PC-9 (cell line): ENCODE results near the gene TIGD6. TPM values are rescaled to one million over a fixed set of nuclear protein-coding genes. Genes with fewer than 3 reads are reported as not detected.

Source experiments
- BruUV-seq: library from RNA; stranded (reverse); fragments of 400-500 nt; replicated peaks from 2 replicates; lab custom pipeline; 2021; lab: Mats Ljungman, UMichigan
- CTCF ChIA-PET: fragments of 300-600 bp; sonication (Branson Sonifier 250); formaldehyde crosslinking; loops from one replicate; lab custom pipeline; 2022; ENCODE audit warnings: antibody characterized with exemption; lab: Charles Lee
- POLR2A ChIA-PET: fragments of 300-600 bp; sonication (Branson Sonifier 250); formaldehyde crosslinking; loops from one replicate; lab custom pipeline; 2022; ENCODE audit warnings: antibody characterized with exemption; ENCODE audit not compliant: unreplicated experiment; lab: Charles Lee
- DNase-seq, 2 experiments: peaks; one replicate each; pipeline versions ENCODE4 v3.0.0 to v3.0.0-alpha.2; 2015 to 2022; ENCODE audit warnings: mixed read lengths in 1 of 2
- H2AFZ ChIP-seq: fragments of 200-600 bp; sonication (generic); 2 replicates; pipeline ENCODE4 v1.8.1; 2017; ENCODE audit warnings: antibody characterized with exemption
- H3F3A ChIP-seq: fragments of 200-600 bp; sonication (generic); 2 replicates; pipeline ENCODE4 v1.8.1; 2017; ENCODE audit warnings: antibody characterized with exemption, mild to moderate bottlenecking, low read depth; ENCODE audit not compliant: insufficient read depth
- H3K27ac ChIP-seq: fragments of 200-600 bp; sonication (generic); 2 replicates; pipeline ENCODE4 v1.6.1; 2016; ENCODE audit warnings: mixed run types
- H3K27me3 ChIP-seq: fragments of 200-600 bp; sonication (generic); 2 replicates; pipeline ENCODE4 v1.6.1; 2016; ENCODE audit warnings: low read depth, mixed run types; ENCODE audit not compliant: insufficient read depth
- H3K36me3 ChIP-seq: fragments of 200-600 bp; sonication (generic); 2 replicates; pipeline ENCODE4 v1.6.1; 2016; ENCODE audit warnings: low read depth, mixed run types
- H3K4me1 ChIP-seq: fragments of 200-600 bp; sonication (generic); replicated peaks from 2 replicates; pipeline ENCODE4 v1.6.1; 2016; ENCODE audit warnings: mixed run types; ENCODE audit not compliant: insufficient read depth
- H3K4me2 ChIP-seq: fragments of 200-600 bp; sonication (generic); 2 replicates; pipeline ENCODE4 v1.6.1; 2017; ENCODE audit warnings: mixed run types
- H3K4me3 ChIP-seq: fragments of 200-600 bp; sonication (generic); 2 replicates; pipeline ENCODE4 v1.6.1; 2016; ENCODE audit warnings: mixed run types
- H3K79me2 ChIP-seq: fragments of 200-600 bp; sonication (generic); 2 replicates; pipeline ENCODE4 v1.6.1; 2017; ENCODE audit warnings: low read depth, mixed run types
- H3K9me2 ChIP-seq: fragments of 200-600 bp; sonication (generic); 2 replicates; pipeline ENCODE4 v1.8.1; 2017; ENCODE audit warnings: mild to moderate bottlenecking; ENCODE audit not compliant: insufficient read depth
- H3K9me3 ChIP-seq: fragments of 200-600 bp; sonication (generic); 2 replicates; pipeline ENCODE4 v1.8.1; 2016; ENCODE audit warnings: low read depth; ENCODE audit not compliant: insufficient read depth
- H4K20me1 ChIP-seq: fragments of 200-600 bp; sonication (generic); 2 replicates; pipeline ENCODE4 v1.8.1; 2017; ENCODE audit not compliant: insufficient read depth
- EZH2 ChIP-seq: fragments of 200-600 bp; sonication (generic); IDR thresholded peaks from 2 replicates; pipeline ENCODE4 v1.8.0; 2017; ENCODE audit warnings: antibody characterized with exemption, low read depth
- intact Hi-C: fragments of 100-400 bp; cut with micrococcal nuclease; formaldehyde crosslinking; loops from one replicate; pipeline ENCODE4 v1.10.0; 2022; ENCODE audit not compliant: unreplicated experiment
- total RNA-seq: library from RNA; stranded (reverse); gene quantifications from 2 replicates; pipeline ENCODE4 v1.2.3, GENCODE V29; 2021
- TF ChIP-seq, protein P1 (sequence below): fragments of 200-600 bp; sonication (generic); conservative IDR thresholded peaks from 2 replicates; pipeline ENCODE4 v1.6.1; 2017; ENCODE audit warnings: mixed run types, antibody characterized with exemption, mild to moderate bottlenecking, moderate library complexity

TIGD6 gene
- total RNA-seq, 1 experiment from 2014 or later, result 3.0 TPM

DNA sequence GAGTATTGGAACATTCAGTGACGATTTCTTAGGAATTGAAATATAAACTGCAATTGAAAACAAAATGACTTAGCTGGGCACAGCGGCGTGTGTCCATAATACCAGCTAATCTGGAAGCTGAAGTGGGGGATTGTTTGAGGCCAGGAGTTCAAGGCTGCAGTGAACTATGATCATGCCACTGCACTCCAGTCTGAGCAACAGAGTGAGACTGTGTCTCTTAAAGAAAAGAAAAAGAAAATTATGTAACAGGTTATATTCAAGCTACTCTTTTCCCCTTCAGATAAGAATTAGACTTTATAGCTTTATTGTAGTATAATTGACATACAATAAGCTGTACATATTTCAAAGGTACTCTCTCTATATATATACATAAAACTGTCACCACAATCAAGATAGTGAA is 33.5 kb downstream of the TIGD6 start:
- peaks cover 3% of the 10 kb centered on the region for H3F3A ChIP-seq
- intact Hi-C loops, result loop anchor here (10.0 kb wide), 1 partner anchor 332 kb away; no protein-coding TSS in a partner anchor
- H3K9me2 ChIP-seq, result no peaks in the 10 kb centered on the region
- H3K27me3 ChIP-seq, result no peaks in the 10 kb centered on the region
- no peak overlapping the region for H3K27ac ChIP-seq
- H2AFZ ChIP-seq, result no peak overlapping the region
- no peak overlapping the region for H3K4me3 ChIP-seq
- no peaks in the 10 kb centered on the region for H3K4me1 ChIP-seq
- H3K9me3 ChIP-seq, result no peaks in the 10 kb centered on the region; the same call in 1 of the 2 replicates
- ChIA-PET CTCF (interaction anchor here (0.6 to 1.0 kb wide), 2 partner anchors 24 to 131 kb away, joined by 3 read pairs; no protein-coding TSS in a partner anchor), POLR2A (no interaction called here)
- no peaks in the 10 kb centered on the region for H4K20me1 ChIP-seq
- TF ChIP-seq, protein P1, sequence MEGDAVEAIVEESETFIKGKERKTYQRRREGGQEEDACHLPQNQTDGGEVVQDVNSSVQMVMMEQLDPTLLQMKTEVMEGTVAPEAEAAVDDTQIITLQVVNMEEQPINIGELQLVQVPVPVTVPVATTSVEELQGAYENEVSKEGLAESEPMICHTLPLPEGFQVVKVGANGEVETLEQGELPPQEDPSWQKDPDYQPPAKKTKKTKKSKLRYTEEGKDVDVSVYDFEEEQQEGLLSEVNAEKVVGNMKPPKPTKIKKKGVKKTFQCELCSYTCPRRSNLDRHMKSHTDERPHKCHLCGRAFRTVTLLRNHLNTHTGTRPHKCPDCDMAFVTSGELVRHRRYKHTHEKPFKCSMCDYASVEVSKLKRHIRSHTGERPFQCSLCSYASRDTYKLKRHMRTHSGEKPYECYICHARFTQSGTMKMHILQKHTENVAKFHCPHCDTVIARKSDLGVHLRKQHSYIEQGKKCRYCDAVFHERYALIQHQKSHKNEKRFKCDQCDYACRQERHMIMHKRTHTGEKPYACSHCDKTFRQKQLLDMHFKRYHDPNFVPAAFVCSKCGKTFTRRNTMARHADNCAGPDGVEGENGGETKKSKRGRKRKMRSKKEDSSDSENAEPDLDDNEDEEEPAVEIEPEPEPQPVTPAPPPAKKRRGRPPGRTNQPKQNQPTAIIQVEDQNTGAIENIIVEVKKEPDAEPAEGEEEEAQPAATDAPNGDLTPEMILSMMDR, result no peak
- TF ChIP-seq EZH2, result no peak
- no peaks in the 10 kb centered on the region for H3K36me3 ChIP-seq
- no TSS peak for BruUV-seq
- no peak for DNase-seq
- H3K4me2 ChIP-seq, result no peak overlapping the region
- no peaks in the 10 kb centered on the region for H3K79me2 ChIP-seq

DNA sequence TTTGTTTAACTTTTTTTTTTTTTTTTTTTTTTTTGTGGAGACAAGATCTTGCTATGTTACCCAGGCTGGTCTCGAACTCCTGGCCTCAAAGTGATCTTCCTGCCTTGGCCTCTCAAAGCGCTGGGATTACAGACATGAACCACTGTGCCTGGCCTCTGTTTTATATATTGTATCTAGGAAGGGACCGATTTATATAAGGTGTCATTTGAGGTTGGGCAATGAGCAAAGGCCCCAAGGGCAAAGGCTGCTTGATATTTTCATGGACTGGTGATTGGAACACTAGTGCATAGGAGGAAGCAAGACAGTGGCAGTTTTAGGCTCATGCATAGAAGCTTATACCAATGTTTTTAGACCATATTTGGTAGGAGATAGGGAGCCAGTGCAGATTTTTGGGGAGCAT is 36.7 kb downstream of the TIGD6 start:
- no peak for TF ChIP-seq EZH2
- TF ChIP-seq, protein P1, result no peak
- POLR2A ChIA-PET, result no interaction called here
- H3K4me2 ChIP-seq, result no peak overlapping the region
- H3K27me3 ChIP-seq, result no peaks in the 10 kb centered on the region
- H3F3A ChIP-seq, result peaks cover 28% of the 10 kb centered on the region
- no peaks in the 10 kb centered on the region for H3K79me2 ChIP-seq
- H4K20me1 ChIP-seq, result no peaks in the 10 kb centered on the region
- H3K4me1 ChIP-seq, result peaks cover 13% of the 10 kb centered on the region; the same call in 1 of the 2 replicates
- H2AFZ ChIP-seq, result no peak overlapping the region
- CTCF ChIA-PET, result interaction anchor here (0.6 to 2.3 kb wide), 3 partner anchors 8 to 412 kb away, joined by 3 to 27 read pairs (median 4); no protein-coding TSS in a partner anchor
- no peak overlapping the region for H3K27ac ChIP-seq
- no peak overlapping the region for H3K4me3 ChIP-seq
- H3K9me2 ChIP-seq, result no peaks in the 10 kb centered on the region
- DNase-seq, result no peak
- H3K9me3 ChIP-seq, result no peaks in the 10 kb centered on the region
- intact Hi-C loops, result loop anchor here (5.0 to 10.0 kb wide), 2 partner anchors 61 to 329 kb away; no protein-coding TSS in a partner anchor
- H3K36me3 ChIP-seq, result no peaks in the 10 kb centered on the region
- no TSS peak for BruUV-seq

DNA sequence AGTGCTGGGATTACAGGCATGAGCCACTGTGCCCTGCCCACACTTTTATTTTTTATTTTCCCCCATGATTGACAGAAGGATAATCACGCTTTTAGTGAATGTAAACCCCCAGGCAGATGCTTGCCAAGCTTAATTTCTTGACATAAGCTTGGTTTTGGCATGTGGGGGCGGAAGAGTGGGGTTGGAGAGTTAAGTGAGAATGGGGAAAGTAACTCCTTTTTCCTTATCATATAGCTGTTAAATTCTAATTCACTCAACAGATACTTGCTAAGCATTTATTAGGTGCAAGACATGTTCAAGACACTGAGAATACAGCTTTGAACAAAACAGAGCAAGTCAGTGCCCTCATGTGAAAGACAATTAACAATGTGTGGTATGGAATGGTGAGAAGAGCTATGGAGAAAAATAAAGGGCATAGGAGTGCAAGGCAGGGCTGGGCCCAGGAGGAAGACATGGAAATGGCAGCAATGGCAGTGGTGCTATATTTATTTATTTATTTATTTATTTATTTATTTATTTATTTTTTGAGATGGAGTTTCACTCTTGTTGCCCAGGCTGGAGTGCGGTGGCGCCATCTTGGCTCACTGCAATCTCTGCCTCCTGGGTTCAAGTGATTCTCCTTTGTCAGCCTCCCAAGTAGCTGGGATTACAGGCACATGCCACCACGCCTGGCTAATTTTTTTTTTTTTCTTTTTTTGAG is 37.7 kb downstream of the TIGD6 start:
- no peaks in the 10 kb centered on the region for H4K20me1 ChIP-seq
- no TSS peak for BruUV-seq
- TF ChIP-seq EZH2, result no peak
- TF ChIP-seq, protein P1, result no peak
- H3K9me2 ChIP-seq, result no peaks in the 10 kb centered on the region
- H3K36me3 ChIP-seq, result no peaks in the 10 kb centered on the region
- no peak overlapping the region for H2AFZ ChIP-seq
- peaks cover 13% of the 10 kb centered on the region; the same call in 1 of the 2 replicates for H3K4me1 ChIP-seq
- no peak for DNase-seq
- no peak overlapping the region for H3K27ac ChIP-seq
- intact Hi-C loops, result loop anchor here (1.0 to 10.0 kb wide), 4 partner anchors 28 to 328 kb away; no protein-coding TSS in a partner anchor
- H3K79me2 ChIP-seq, result no peaks in the 10 kb centered on the region
- ChIA-PET POLR2A (interaction anchor here (0.6 to 0.7 kb wide), 3 partner anchors 22 to 459 kb away, joined by 3 to 7 read pairs (median 4); no protein-coding TSS in a partner anchor), CTCF (interaction anchor here (0.7 to 2.3 kb wide), 9 partner anchors 9 to 287 kb away, joined by 3 to 27 read pairs (median 5); no protein-coding TSS in a partner anchor)
- H3K27me3 ChIP-seq, result no peaks in the 10 kb centered on the region
- H3K4me3 ChIP-seq, result no peak overlapping the region
- no peaks in the 10 kb centered on the region for H3K9me3 ChIP-seq
- H3F3A ChIP-seq, result peaks cover 28% of the 10 kb centered on the region
- no peak overlapping the region for H3K4me2 ChIP-seq
